B cell (primary cell): ENCODE results near the gene PSMD6. TPM values are rescaled to one million over a fixed set of nuclear protein-coding genes. Genes with fewer than 3 reads are reported as not detected.

Source experiments
- ATAC-seq: fragments of 200-7000 bp; cut with Tn5 transposase; one replicate; pipeline ENCODE4 v1.10.0; 2021; ENCODE audit warnings: low read depth, mild to moderate bottlenecking, moderate number of reproducible peaks, moderate library complexity
- CTCF ChIA-PET: fragments of 350-600 bp; sonication (Branson Sonifier 250); formaldehyde crosslinking; loops from one replicate; lab custom pipeline; 2021; ENCODE audit warnings: antibody characterized with exemption, inconsistent platforms; lab: Charles Lee
- POLR2A ChIA-PET: fragments of 350-600 bp; sonication (Branson Sonifier 250); formaldehyde crosslinking; loops from one replicate; lab custom pipeline; 2021; ENCODE audit warnings: antibody characterized with exemption; lab: Charles Lee
- DNase-seq: peaks from one replicate; pipeline ENCODE4 v3.0.0; 2013
- H2AFZ ChIP-seq: 2 replicates; pipeline ENCODE4 v1.6.1; 2012; ENCODE audit warnings: mild to moderate bottlenecking, low read depth, low read length; ENCODE audit not compliant: insufficient read depth, poor library complexity, severe bottlenecking
- H3K27ac ChIP-seq, 2 donors: 1 replicate in 1 of 2; 2 replicates in 1 of 2; pipeline ENCODE4 v1.5.1; 2012 to 2013; ENCODE audit warnings: low read length in 2 of 2, mild to moderate bottlenecking in 2 of 2, moderate library complexity in 1 of 2
- H3K27me3 ChIP-seq, 4 experiments: fragments of 200-600 bp in 1 of 4; sonication (generic) in 1 of 4; replicated peaks in 1 of 4; 1 replicate in 2 of 4; 2 replicates in 2 of 4; pipeline versions ENCODE4 v1.6.1 to v1.7.0; 2013 to 2016; ENCODE audit warnings: low read length in 3 of 4, mild to moderate bottlenecking in 2 of 4, mixed read lengths in 1 of 4, moderate library complexity in 1 of 4; ENCODE audit not compliant: insufficient read depth in 4 of 4, control insufficient read depth in 3 of 4; ENCODE audit errors: control extremely low read depth in 1 of 4
- H3K36me3 ChIP-seq, 2 experiments: replicated peaks in 1 of 2; 1 replicate in 1 of 2; 2 replicates in 1 of 2; pipeline versions ENCODE4 v1.6.1 to v1.7.1; 2013; ENCODE audit warnings: low read length in 1 of 2; ENCODE audit not compliant: insufficient read depth in 2 of 2, control insufficient read depth in 1 of 2; ENCODE audit errors: control extremely low read depth in 1 of 2, extremely low read depth in 1 of 2
- H3K4me1 ChIP-seq, 2 donors: fragments of 200-600 bp in 1 of 2; sonication (generic) in 1 of 2; 1 replicate in 1 of 2; 2 replicates in 1 of 2; pipeline versions ENCODE4 v1.5.1 to v1.6.1; 2013 to 2017; ENCODE audit warnings: low read length in 2 of 2; ENCODE audit not compliant: control insufficient read depth in 2 of 2, insufficient read depth in 2 of 2
- H3K4me2 ChIP-seq: replicated peaks from 2 replicates; pipeline ENCODE3; 2012; ENCODE audit warnings: mild to moderate bottlenecking, low read depth, low read length; ENCODE audit not compliant: poor library complexity, severe bottlenecking
- H3K4me3 ChIP-seq, 5 experiments: fragments of 200-600 bp in 1 of 5; sonication (generic) in 1 of 5; 1 replicate in 3 of 5; 2 replicates in 2 of 5; pipeline versions ENCODE4 v1.5.1 to v1.7.0; 2011 to 2016; ENCODE audit warnings: low read length in 4 of 5, mild to moderate bottlenecking in 4 of 5, low read depth in 2 of 5, control low read depth in 1 of 5, moderate library complexity in 1 of 5; ENCODE audit not compliant: insufficient read depth in 1 of 5; ENCODE audit errors: control extremely low read depth in 1 of 5, extremely low read depth in 1 of 5
- H3K79me2 ChIP-seq: fragments of 200-600 bp; sonication (generic); one replicate; pipeline ENCODE4 v1.6.0; 2016; ENCODE audit warnings: low read length; ENCODE audit not compliant: control insufficient read depth, insufficient read depth
- H3K9ac ChIP-seq: fragments of 200-600 bp; sonication (generic); 2 replicates; pipeline ENCODE4 v1.6.1; 2017; ENCODE audit warnings: mild to moderate bottlenecking, low read length, moderate library complexity
- H3K9me3 ChIP-seq, 3 donors: one replicate each; pipeline versions ENCODE4 v1.6.1 to v1.7.1; 2013; ENCODE audit warnings: low read length in 2 of 3; ENCODE audit not compliant: control insufficient read depth in 2 of 3, insufficient read depth in 1 of 3; ENCODE audit errors: control extremely low read depth in 1 of 3
- H4K20me1 ChIP-seq: 2 replicates; pipeline ENCODE4 v1.6.0; 2012; ENCODE audit warnings: mild to moderate bottlenecking, low read length; ENCODE audit not compliant: insufficient read depth, control insufficient read depth, poor library complexity, severe bottlenecking
- H3K27ac Mint-ChIP-seq: one replicate; pipeline ENCODE4 v1.8.0; 2021; ENCODE audit warnings: mixed read lengths
- H3K27me3 Mint-ChIP-seq: one replicate; pipeline ENCODE4 v1.8.0; 2021; ENCODE audit warnings: mixed read lengths
- H3K4me1 Mint-ChIP-seq: one replicate; pipeline ENCODE4 v1.8.0; 2021; ENCODE audit warnings: mixed read lengths
- H3K4me3 Mint-ChIP-seq: one replicate; pipeline ENCODE4 v1.8.0; 2021; ENCODE audit warnings: mixed read lengths
- H3K9me3 Mint-ChIP-seq: one replicate; pipeline ENCODE4 v1.8.0; 2022; ENCODE audit warnings: mixed read lengths; ENCODE audit not compliant: insufficient read depth
- EZH2 ChIP-seq: IDR thresholded peaks from 2 replicates; pipeline ENCODE4 v1.6.1; 2012; ENCODE audit warnings: borderline replicate concordance, low read depth, mild to moderate bottlenecking, moderate library complexity, low read length; ENCODE audit not compliant: insufficient read depth, poor library complexity, severe bottlenecking
- WGBS: methylation state at CpG from one replicate; pipeline ENCODE4 v1.1.5; 2013; ENCODE audit warnings: missing lambda C conversion rate; ENCODE audit not compliant: insufficient coverage; 5-methylcytosine and 5-hydroxymethylcytosine counted together
- intact Hi-C: fragments of 100-400 bp; cut with micrococcal nuclease; formaldehyde crosslinking; loops from one replicate; pipeline ENCODE4 v1.10.0; 2022
- polyA plus RNA-seq: library from polyadenylated mRNA; depleted of rRNA; stranded (reverse); fragments of >200 nt; gene quantifications from 2 replicates; pipeline ENCODE4 v1.2.3, GENCODE V29; 2012
- total RNA-seq, 2 donors: library from RNA; stranded (reverse); fragments of 120-200 nt in 1 of 2; gene quantifications; 1 replicate in 1 of 2; 2 replicates in 1 of 2; pipeline versions ENCODE4 v1.2.3 to v1.2.4, GENCODE V29; 2013 to 2022
- TF ChIP-seq, protein P1 (sequence below): fragments of 200-600 bp; IDR thresholded peaks from one replicate; pipeline ENCODE4 v1.8.0; 2022; ENCODE audit warnings: antibody characterized with exemption, mild to moderate bottlenecking

PSMD6 gene
- total and polyA plus RNA-seq, 2 donors (not counting 1 experiment from before 2014, with no cell fraction given) = 34.7 to 63.4 TPM

- Histone ChIP-seq H3K4me1 (peaks cover 5 to 10% of the 10 kb centered on the region in 2 donors), H3K4me2 (no peak overlapping the region), H3K9me3 (no peaks in the 10 kb centered on the region), H3K9ac (no peak overlapping the region), H4K20me1 (no peaks in the 10 kb centered on the region), H3K4me3 (no peak overlapping the region), H3K36me3 (no peaks in the 10 kb centered on the region), H3K79me2 (peaks cover 9% of the 10 kb centered on the region), H3K27me3 (peaks cover 2 to 20% (median 11%) of the 10 kb centered on the region in 4 experiments), H2AFZ (no peak overlapping the region), H3K27ac (no peak overlapping the region)
- no peaks in the 10 kb centered on the region for H3K9me3 Mint-ChIP-seq
- CTCF ChIA-PET = interaction anchor here (2.9 to 3.7 kb wide), 2 partner anchors 371 to 455 kb away, joined by 7 to 65 read pairs; no protein-coding TSS in a partner anchor
- TF ChIP-seq, protein P1, sequence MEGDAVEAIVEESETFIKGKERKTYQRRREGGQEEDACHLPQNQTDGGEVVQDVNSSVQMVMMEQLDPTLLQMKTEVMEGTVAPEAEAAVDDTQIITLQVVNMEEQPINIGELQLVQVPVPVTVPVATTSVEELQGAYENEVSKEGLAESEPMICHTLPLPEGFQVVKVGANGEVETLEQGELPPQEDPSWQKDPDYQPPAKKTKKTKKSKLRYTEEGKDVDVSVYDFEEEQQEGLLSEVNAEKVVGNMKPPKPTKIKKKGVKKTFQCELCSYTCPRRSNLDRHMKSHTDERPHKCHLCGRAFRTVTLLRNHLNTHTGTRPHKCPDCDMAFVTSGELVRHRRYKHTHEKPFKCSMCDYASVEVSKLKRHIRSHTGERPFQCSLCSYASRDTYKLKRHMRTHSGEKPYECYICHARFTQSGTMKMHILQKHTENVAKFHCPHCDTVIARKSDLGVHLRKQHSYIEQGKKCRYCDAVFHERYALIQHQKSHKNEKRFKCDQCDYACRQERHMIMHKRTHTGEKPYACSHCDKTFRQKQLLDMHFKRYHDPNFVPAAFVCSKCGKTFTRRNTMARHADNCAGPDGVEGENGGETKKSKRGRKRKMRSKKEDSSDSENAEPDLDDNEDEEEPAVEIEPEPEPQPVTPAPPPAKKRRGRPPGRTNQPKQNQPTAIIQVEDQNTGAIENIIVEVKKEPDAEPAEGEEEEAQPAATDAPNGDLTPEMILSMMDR = no peak
- no peak for TF ChIP-seq EZH2
- no peak for DNase-seq
- no peak for ATAC-seq
- H3K4me3 Mint-ChIP-seq = no peak overlapping the region
- WGBS = 8% methylated on average over 3 of the region's 3 CpGs
- H3K27me3 Mint-ChIP-seq = peaks cover 15% of the 10 kb centered on the region
- POLR2A ChIA-PET = no interaction called here
- intact Hi-C loops = no loop called here
- peaks cover 11% of the 10 kb centered on the region for H3K4me1 Mint-ChIP-seq
- H3K27ac Mint-ChIP-seq = no peak overlapping the region
These were observed 5.5 kb upstream of the PSMD6 start for GRCh38 chr3:64028754-64029153.

GRCh38 chr3:64027658-64028057 lies 4.4 kb upstream of the PSMD6 start:
- H2AFZ ChIP-seq = no peak overlapping the region
- 79% methylated on average over 2 of the region's 8 CpGs for WGBS
- no peak overlapping the region for H3K9ac ChIP-seq
- H3K4me3 Mint-ChIP-seq = no peak overlapping the region
- H3K4me1 ChIP-seq = peaks cover 9 to 16% of the 10 kb centered on the region in 2 donors
- H3K36me3 ChIP-seq = no peaks in the 10 kb centered on the region
- no peak overlapping the region for H3K4me3 ChIP-seq
- ChIA-PET POLR2A (no interaction called here), CTCF (interaction anchor here (1.5 to 2.3 kb wide), 2 partner anchors 10 to 457 kb away, joined by 8 to 12 read pairs; no protein-coding TSS in a partner anchor)
- DNase-seq (no peak), ATAC-seq (no peak)
- peaks cover 18% of the 10 kb centered on the region for H3K79me2 ChIP-seq
- H3K9me3 ChIP-seq = no peaks in the 10 kb centered on the region
- H3K27me3 ChIP-seq = peaks cover 2 to 20% (median 11%) of the 10 kb centered on the region in 4 experiments
- no peak overlapping the region for H3K4me2 ChIP-seq
- H3K27ac Mint-ChIP-seq = no peak overlapping the region
- peaks cover 17% of the 10 kb centered on the region for H3K4me1 Mint-ChIP-seq
- H3K9me3 Mint-ChIP-seq = no peaks in the 10 kb centered on the region
- H4K20me1 ChIP-seq = no peaks in the 10 kb centered on the region
- no peak overlapping the region for H3K27ac ChIP-seq
- peaks cover 15% of the 10 kb centered on the region for H3K27me3 Mint-ChIP-seq
- TF ChIP-seq, protein P1 = no peak
- TF ChIP-seq EZH2 = no peak
- intact Hi-C loops = no loop called here
